HG03039 (cell line): Measurements from ENCODE around the gene GOLGA3.
"Not testable (repeated sequence)": the region's sequence is repeated elsewhere in the genome, so short reads cannot be mapped to it uniquely, and the experiment has no call there.

Experiments
- ATAC-seq: cut with Tn5 transposase; IDR thresholded peaks from one replicate; pipeline ENCODE4 v1.9.1; 2021; ENCODE audit warnings: mild to moderate bottlenecking, moderate library complexity; ENCODE audit not compliant: unreplicated experiment

Gene GOLGA3

GRCh38 chr12:132847363-132848356, 19.0 kb upstream of the GOLGA3 start:
- ATAC-seq = no peak

DNA sequence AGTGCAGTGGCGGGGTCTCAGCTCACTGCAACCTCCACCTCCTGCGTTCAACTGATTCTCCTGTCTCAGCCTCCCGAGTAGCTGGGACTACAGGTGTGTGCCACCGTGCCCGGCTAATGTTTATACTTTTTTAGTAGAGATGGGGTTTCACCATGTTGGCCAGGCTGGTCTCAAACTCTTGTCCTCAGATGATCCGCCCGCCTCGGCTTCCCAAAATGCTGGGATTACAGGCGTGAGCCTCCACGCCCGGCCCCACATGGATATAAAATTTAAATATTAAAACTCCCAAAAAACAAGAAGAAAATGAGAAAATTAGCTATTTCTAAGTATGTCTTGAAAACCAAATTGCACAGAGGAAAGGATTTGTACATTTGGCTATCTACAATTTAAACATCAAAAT, 16.0 kb upstream of the GOLGA3 start:
- not testable (repeated sequence) for ATAC-seq

DNA sequence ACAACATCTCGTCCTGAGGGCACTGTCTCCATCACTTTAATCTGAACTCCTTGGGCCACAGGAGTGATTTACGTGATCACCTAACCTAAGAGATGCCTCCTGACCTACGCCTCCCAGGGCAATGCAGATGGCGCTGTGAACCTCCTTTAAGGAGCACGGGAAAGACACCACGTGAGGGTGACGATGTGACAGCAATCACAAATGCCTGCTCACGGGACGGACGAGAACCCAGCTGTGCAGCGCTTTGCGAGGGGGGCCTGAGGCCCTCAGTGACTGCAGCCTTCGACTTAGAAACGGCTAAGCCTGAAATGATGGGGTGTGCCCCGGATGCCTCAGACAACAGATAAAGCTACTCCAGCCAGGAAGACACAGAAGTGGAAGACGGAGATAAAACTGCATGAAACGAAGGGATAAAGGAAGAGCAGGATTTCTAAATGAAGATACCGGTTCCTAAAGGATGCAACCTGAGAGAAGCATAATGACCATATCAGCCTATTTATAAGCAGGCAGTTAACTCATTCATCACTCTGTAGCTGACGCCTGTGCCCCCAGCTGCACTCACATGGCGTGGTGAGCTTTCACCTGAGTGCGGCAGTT, 13.9 kb upstream of the GOLGA3 start:
- no peak for ATAC-seq

DNA sequence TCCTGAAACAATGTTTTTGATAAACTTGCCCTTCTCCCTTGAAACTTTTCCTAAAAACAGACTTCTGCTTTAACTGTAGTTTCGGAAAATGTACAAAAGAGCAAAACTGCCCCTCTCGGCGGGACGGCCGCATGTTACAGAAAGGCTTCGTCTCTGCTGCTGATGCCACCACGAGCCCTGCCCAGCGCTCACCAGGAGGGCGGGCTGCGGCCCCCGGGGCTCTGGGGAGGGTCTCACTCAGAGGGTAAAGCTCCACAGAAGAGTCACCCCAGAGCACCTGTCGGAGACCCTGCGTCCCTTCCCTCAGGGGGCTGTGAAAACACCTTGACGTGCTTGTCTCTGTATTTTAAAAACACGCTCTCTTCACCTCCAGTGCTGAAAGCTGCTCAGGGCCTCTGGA, 12.5 kb upstream of the GOLGA3 start:
- ATAC-seq = no peak

DNA sequence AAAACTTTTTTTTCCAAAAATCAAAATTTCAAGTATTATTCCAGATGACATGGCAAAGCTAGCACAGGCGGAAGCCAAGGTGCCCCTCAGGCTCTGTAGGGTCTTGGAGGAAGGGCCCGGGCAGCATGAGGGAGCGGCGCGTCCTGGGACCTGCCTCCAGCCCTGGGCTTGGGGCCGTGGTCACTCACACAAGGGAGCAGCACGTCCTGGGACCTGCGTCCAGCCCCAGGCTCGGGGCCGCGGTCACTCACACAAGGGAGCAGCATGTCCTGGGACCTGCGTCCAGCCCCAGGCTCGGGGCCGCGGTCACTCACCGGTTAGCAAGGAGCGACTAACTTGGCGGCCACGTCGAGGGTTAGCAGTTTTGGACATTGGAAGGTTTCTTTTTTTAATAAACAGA, 11.9 kb upstream of the GOLGA3 start:
- no peak for ATAC-seq

- ATAC-seq = no peak
These were observed 11.0 kb upstream of the GOLGA3 start for GRCh38 chr12:132839558-132840235.

GRCh38 chr12:132838410-132839080, 9.9 kb upstream of the GOLGA3 start:
- ATAC-seq = no peak

- no peak for ATAC-seq
These were observed 9.2 kb upstream of the GOLGA3 start for GRCh38 chr12:132837693-132838409.

DNA sequence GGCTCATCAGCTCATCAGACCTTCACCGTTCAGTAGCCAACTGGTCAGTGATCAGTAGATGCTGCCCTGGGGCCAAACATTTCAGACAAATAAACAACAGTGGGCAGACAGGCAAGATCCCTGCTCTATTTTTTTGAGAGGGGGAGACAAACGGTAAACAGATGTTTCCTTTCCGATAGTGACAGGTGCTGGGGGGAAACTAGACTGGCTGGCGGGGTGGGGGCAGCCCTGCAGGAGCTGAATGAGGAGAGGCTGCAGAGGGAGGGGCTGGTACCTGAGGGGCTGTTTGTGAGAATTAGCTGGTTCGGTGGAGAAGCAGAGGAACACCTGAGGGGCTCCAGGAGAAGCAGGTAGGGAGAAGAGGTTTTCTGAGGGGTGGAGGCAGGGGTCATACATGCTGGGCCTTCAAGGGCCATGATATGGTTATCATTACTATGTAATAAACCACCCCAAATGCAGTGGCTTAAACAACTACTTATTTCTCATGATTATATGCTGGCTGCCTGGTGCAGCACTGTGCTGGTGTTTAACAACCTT, 8.2 kb upstream of the GOLGA3 start:
- no peak for ATAC-seq

DNA sequence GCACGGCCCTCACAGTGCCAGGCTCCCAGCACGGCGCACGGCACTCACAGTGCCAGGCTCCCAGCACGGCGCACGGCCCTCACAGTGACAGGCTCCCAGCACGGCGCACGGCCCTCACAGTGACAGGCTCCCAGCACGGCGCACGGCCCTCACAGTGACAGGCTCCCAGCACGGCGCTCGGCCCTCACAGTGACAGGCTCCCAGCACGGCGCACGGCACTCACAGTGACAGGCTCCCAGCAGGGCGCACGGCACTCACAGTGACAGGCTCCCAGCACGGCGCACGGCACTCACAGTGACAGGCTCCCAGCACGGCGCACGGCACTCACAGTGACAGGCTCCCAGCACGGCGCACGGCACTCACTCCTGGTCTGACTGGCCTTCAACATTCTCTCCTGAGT, 7.6 kb upstream of the GOLGA3 start:
- not testable (repeated sequence) for ATAC-seq

DNA sequence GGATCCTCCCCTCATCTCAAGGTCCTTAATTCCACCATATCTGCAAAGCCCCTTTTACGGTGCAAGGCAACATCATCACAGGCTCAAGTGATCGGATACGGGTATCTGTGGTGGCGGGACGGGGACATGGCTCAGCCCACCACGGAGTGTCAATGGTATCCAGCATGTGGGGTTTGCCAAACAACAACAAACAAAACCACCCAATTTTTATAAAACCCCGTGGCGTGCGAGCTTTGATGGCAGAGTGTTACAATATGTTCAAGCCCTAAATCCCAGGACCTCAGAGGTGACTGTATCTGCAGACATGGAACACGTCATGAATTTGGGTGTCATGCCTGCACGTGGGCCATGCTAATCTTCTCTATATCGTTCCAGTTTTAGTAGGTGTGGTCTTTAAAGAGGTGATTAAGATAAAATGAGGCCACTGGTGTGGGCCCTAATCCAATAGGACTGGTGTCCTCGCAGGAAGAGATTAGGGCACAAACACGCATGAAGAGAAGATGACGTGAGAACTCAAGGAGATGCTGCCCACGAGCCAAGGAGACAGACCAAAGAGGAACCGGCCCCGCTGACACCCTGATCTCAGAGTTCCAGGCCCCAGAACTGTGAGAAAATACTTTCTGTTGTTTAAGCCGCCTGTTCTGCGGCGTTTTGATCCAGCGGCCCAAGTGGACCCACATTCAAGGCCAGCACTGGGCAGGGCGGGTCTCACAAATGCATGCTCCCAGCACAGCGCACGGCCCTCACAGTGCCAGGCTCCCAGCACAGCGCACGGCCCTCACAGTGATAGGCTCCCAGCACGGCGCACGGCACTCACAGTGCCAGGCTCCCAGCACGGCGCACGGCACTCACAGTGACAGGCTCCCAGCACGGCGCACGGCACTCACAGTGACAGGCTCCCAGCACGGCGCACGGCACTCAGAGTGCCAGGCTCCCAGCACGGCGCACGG, 6.7 kb upstream of the GOLGA3 start:
- ATAC-seq = no peak

- ATAC-seq = no peak
These were observed 5.6 kb upstream of the GOLGA3 start for GRCh38 chr12:132834181-132834711.

- no peak for ATAC-seq
These were observed 4.7 kb upstream of the GOLGA3 start for GRCh38 chr12:132833341-132833740.

DNA sequence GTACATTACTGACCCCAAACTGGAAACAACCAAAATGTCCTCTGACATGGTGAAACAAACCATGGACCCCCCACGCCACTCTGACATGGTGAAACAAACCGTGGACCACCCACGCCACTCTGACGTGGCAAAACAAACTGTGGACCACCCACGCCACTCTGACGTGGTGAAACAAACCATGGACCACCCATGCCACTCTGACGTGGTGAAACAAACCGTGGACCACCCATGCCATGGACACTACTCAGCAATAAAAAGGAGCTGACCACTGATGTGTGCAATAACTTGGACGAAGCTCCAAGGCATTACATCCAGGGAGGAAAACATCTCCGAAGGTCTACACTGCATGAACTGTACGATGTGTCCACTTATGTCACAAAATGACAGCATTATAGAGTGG, 3.1 kb upstream of the GOLGA3 start:
- no peak for ATAC-seq

DNA sequence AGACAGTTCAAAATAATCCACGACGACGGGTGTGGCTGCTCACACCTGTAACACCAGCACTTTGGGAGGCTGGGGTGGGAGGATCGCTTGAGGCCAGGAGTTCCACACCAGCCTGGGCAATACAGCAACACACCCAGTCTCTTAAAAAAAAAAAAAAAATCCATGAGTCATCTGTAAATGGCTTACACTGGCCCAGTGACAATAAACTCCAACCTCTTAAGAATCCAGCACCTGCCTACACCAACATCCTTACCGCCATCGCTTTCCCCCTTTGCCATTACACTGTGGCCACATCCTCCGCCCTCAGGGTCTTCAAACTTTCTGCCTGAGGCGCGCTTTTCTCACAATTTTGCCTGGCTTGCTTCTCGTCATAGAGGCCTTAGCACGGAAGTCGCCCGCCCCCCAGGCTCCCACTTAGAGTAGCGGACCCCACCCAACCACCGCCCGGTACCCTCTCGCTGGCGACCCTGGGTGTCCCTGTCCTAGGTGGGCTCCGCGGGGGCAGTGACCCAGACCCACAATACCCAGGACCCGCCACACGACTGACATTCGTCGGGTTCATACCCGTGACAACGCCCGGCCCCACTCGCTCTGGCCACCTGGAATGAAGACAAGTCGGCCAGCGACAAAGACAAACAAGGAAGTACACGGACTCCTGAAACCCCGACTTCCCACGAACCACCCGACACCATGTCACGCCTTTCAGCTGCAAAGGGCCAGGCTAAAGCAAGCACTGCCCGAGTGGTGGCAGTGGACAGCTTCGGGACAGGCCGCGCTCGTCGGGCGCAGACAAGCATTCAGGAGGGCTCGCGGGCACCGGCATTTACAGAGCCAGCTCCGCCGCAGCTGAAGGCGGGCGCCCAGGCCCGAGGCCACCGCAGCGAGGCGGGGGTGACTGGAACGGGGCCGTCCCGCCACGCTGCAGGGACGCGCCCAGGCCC, 636 bp downstream of the GOLGA3 start:
- ATAC-seq = peak; percentile 24

DNA sequence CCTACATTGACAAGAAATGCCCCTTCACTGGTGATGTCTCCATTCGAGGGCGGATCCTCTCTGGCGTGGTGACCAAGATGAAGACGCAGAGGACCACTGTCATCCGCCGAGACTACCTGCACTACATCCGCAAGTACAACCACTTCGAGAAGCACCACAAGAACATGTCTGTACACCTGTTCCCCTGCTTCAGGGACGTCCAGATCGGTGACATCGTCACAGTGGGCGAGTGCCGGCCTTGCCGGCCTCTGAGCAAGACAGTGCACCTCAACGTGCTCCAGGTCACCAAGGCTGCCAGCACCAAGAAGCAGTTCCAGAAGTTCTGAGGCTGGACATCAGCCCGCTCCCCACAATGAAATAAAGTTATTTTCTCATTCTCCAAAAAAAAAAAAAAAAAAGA, 2.8 kb downstream of the GOLGA3 start:
- no peak for ATAC-seq

- no peak for ATAC-seq
These were observed 3.6 kb downstream of the GOLGA3 start for GRCh38 chr12:132825089-132825488.

GRCh38 chr12:132824053-132824452, 4.6 kb downstream of the GOLGA3 start:
- ATAC-seq = no peak
